Activated T-helper 2 cell treated with anti-CD3 and anti-CD28 coated beads, Interferon-gamma antibody, Interleukin-2, Interleukin-4, amounts not matched to agents 10 μg/mL and 5 μg/mL and 100 μg/mL, durations not matched to agents 14 hours and 24 hours and 36 hours (primary cell): ENCODE results near the gene S100A3. TPM values are rescaled to one million over a fixed set of nuclear protein-coding genes. Genes with fewer than 3 reads are reported as not detected.
"Not testable (repeated sequence)": the region's sequence is repeated elsewhere in the genome, so short reads cannot be mapped to it uniquely, and the experiment has no call there.

ENCODE experiments used
- DNase-seq: peaks from one replicate; pipeline ENCODE4 v3.0.0; 2021; ENCODE audit warnings: low spot score
- H3K27ac Mint-ChIP-seq: one replicate; pipeline ENCODE4 v1.8.0; 2021; ENCODE audit warnings: mixed read lengths
- H3K27me3 Mint-ChIP-seq: one replicate; pipeline ENCODE4 v1.8.0; 2021; ENCODE audit warnings: low read depth, mixed read lengths
- H3K36me3 Mint-ChIP-seq: one replicate; pipeline ENCODE4 v1.8.0; 2021; ENCODE audit warnings: low read depth, mixed read lengths
- H3K4me1 Mint-ChIP-seq: one replicate; pipeline ENCODE4 v1.8.0; 2021; ENCODE audit warnings: low read depth, mixed read lengths
- H3K4me3 Mint-ChIP-seq: one replicate; pipeline ENCODE4 v1.8.0; 2021; ENCODE audit warnings: low read depth, mild to moderate bottlenecking, moderate library complexity, mixed read lengths
- H3K9me3 Mint-ChIP-seq: one replicate; pipeline ENCODE4 v1.8.0; 2021; ENCODE audit warnings: mixed read lengths
- intact Hi-C: fragments of 100-400 bp; cut with micrococcal nuclease; formaldehyde crosslinking; loops from one replicate; pipeline ENCODE4 v1.15.1; 2023
- total RNA-seq: library from RNA; stranded (reverse); gene quantifications from 2 replicates; pipeline ENCODE4 v1.2.3, GENCODE V29; 2022

The S100A3 gene
- total RNA-seq, 1 donor from 2014 or later = not detected

DNA sequence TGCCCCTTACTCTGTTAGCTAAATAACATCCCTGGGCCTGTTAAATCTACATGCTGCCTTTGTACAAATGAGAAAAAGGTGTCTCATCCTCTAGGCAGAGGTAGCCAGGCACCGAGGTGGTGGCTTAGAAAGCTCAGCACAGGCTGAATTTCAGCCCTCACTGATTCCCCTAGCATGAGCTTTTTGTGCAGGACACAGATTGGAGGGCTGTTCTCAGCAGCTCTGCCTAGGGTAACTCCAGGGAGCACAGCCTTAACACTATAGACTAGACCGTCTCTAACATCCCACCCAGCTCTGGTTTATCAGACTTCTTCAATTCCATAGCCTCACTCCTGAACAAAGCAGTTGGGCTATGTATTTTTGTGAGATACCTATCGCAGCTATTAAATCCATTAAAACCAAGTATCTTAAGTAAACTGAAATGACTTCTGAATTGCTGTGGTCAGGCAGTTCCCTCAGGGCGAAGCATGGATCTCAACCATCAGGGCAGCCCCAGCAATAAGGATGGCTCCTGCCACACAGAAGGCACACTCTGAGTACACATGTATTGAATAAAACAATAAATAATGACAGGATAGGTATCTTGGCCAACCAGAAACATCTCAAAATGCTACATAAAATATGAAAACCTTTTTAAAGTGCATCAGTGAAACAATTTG, 28.1 kb downstream of the S100A3 start:
- no peaks in the 10 kb centered on the region for H3K9me3 Mint-ChIP-seq

DNA sequence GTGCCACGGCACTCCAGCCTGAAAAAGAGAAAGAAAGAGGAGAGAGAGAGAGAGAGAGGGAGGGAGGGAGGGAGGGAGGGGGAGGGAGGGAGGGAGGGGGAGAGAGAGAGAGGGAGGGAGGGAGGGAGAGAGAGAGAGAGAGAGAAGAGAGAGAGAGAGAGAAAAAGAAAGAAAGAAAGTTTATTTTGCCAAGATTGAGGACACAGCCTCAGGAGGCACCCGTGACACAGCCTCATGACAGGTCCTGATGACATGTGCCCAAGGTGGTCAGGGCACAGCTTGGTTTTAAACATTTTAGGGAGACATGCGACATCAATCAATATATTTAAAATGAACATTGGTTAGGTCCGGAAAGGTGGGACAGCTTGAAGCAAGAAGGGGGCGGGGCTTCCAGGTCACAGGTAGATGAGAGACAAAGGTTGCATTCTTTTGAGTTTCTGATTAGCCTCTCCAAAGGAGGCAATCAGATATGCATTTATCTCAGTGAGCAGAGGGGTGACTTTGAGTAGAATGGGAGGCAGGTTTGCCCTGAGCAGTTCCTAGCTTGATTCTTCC, 28.8 kb downstream of the S100A3 start:
- DNase-seq, H3K27ac Mint-ChIP-seq, H3K36me3 Mint-ChIP-seq, intact Hi-C loops, H3K4me3 Mint-ChIP-seq, H3K9me3 Mint-ChIP-seq, H3K27me3 Mint-ChIP-seq: not testable (repeated sequence)
- H3K4me1 Mint-ChIP-seq = peaks cover 11% of the 10 kb centered on the region

More for the DNA sequence above, 28.1 kb downstream of the S100A3 start:
- DNase-seq = no peak
- Mint-ChIP-seq H3K27me3 (no peaks in the 10 kb centered on the region), H3K4me3 (no peak overlapping the region), H3K27ac (no peak overlapping the region), H3K36me3 (no peaks in the 10 kb centered on the region), H3K4me1 (peaks cover 11% of the 10 kb centered on the region)
- intact Hi-C loops = no loop called here

- intact Hi-C loops = no loop called here
- Mint-ChIP-seq H3K36me3 (no peaks in the 10 kb centered on the region), H3K27ac (no peak overlapping the region), H3K4me3 (no peak overlapping the region), H3K27me3 (no peaks in the 10 kb centered on the region), H3K9me3 (no peaks in the 10 kb centered on the region), H3K4me1 (peaks cover 11% of the 10 kb centered on the region)
- no peak for DNase-seq
Observed at GRCh38 chr1:153519242-153519641, 29.8 kb downstream of the S100A3 start.

DNA sequence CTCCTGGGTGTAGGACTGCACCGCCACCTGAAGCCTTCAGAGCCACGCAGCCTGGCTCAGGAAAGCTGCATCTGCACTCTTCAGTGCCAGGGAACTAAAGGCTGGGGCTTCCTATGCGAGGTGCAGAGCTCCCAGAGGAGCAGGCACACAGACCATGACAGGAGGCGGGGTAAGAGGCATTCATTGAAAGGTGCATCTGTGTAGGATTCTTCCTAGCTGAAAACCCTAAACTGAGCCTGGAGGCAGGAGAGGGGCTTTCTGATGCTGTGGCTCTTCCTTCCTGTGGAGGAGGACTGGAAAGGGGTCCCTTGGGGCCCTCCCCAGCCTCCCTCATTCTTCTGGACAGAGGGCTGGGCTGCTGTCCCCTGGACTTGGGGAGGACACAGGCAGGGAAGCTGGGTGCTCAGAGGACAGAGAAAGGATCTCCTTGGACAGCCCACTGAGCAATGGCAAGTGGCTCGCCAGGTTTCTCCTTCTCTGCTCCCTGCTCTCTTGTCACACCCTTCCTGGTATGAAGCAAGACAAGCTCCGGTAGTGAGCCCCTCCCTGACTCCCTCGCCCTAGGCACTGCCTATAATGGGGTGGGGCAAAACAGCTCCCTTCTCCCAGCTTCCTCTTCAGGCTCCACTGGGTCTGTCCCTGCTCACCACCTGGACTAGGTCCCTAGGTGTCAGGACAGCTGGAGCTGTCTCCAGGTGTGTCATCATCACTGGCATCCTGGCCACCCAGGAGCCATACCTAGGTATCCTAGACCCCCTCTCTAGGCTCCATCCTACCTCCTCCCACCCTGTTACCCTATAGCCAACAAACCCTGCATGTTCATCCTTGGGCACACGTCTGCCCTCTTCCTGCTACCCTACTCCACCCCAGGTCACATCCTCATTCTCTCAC, 33.3 kb downstream of the S100A3 start:
- Mint-ChIP-seq H3K27ac (no peak overlapping the region), H3K36me3 (no peaks in the 10 kb centered on the region), H3K9me3 (no peaks in the 10 kb centered on the region), H3K4me3 (no peak overlapping the region), H3K4me1 (peaks cover 17% of the 10 kb centered on the region), H3K27me3 (no peaks in the 10 kb centered on the region)
- intact Hi-C loops = no loop called here
- DNase-seq = no peak

DNA sequence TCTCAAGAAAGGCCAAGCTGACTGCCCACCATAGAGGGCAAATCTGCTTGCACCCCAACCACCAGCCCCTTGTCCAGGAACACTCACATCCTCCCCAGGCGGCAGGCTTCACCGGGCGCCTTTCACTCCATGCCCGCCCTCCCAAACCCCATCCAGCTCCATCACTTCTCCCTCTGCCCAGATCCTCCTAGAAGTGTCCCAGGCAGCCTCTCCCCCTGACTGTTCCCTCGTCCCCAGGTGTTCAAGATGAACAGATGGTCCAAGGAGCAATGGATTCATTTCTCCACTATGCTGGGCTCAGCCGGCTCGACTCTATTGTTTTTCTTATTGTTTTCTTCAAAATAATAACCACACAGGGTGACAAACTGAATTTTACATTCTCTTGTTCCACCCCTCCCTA, 35.4 kb downstream of the S100A3 start:
- Mint-ChIP-seq H3K4me1 (peaks cover 17% of the 10 kb centered on the region), H3K27me3 (no peaks in the 10 kb centered on the region), H3K27ac (peak overlapping the region; percentile 24), H3K4me3 (no peak overlapping the region), H3K9me3 (no peaks in the 10 kb centered on the region), H3K36me3 (no peaks in the 10 kb centered on the region)
- intact Hi-C loops = loop anchor here (2.0 to 5.0 kb wide), 2 partner anchors 19 to 159 kb away; partner anchors contain the start of gene ILF2
- no peak for DNase-seq

- intact Hi-C loops = loop anchor here (2.0 to 5.0 kb wide), 2 partner anchors 20 to 159 kb away; partner anchors contain the start of gene ILF2
- Mint-ChIP-seq H3K27me3 (no peaks in the 10 kb centered on the region), H3K4me1 (peaks cover 14% of the 10 kb centered on the region), H3K4me3 (no peak overlapping the region), H3K36me3 (no peaks in the 10 kb centered on the region), H3K9me3 (no peaks in the 10 kb centered on the region), H3K27ac (no peak overlapping the region)
- no peak for DNase-seq
Observed at GRCh38 chr1:153513023-153513422, 36.0 kb downstream of the S100A3 start.

DNA sequence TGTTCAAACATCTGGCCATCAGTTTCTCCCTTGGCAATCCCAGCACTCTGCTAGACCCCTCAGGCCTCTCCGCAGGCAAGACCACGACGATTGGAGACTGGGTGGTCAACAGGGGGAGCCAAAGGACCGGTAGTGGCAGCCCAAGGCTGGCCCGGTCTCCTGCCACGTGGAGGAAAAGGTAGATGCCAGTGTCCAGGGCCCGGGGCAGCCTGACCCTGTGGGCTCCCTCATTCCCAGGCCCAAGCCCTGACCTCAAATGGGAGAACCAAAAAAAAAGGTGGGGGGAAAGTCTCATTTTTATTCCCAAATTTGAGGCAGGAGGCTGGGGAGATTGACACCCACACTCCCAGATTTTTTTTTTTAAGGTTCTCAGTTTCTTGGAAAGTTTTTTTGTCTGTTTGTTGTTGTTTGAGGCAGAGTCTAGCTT, 38.1 kb downstream of the S100A3 start:
- H3K27ac Mint-ChIP-seq = peak overlapping the region; percentile 56
- DNase-seq = peak; percentile 64
- no peaks in the 10 kb centered on the region for H3K36me3 Mint-ChIP-seq
- H3K4me1 Mint-ChIP-seq = peaks cover 11% of the 10 kb centered on the region
- intact Hi-C loops = loop anchor here (1.0 to 5.0 kb wide), 4 partner anchors 57 to 238 kb away; partner anchors contain the start of gene ILF2
- no peaks in the 10 kb centered on the region for H3K9me3 Mint-ChIP-seq
- no peak overlapping the region for H3K4me3 Mint-ChIP-seq
- no peaks in the 10 kb centered on the region for H3K27me3 Mint-ChIP-seq

DNA sequence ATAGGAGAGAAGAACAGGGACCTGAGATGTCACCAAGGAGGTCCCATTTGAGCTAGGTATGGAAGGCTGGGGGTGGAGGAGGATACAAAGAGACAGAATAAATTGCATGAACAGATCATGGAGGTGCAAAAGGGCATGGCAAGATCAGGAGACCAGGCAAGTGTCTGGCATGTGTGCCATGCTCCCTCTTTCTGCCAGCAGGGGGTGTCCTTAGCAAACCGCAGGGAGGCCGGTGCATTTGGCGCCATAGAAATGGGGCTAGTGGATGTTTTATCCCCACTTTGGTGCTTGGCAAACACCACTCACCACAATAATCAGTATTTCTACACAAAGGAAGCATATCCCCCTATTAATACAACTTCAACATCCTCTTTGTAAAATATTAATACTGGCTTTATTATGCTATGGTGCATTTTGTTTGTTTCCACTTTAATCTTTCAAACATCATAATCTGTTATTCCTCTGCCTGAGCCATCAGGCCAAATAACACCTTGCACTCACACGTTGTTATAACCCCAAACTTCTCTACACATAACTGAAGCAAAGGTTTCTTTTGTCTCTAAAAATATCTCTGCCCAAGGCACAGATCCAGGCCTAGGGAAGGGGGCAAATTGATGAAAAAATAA, 39.2 kb downstream of the S100A3 start:
- H3K27ac Mint-ChIP-seq = no peak overlapping the region
- no peaks in the 10 kb centered on the region for H3K27me3 Mint-ChIP-seq
- no peaks in the 10 kb centered on the region for H3K9me3 Mint-ChIP-seq
- DNase-seq = peak; percentile 58
- H3K4me1 Mint-ChIP-seq = peaks cover 11% of the 10 kb centered on the region
- no peak overlapping the region for H3K4me3 Mint-ChIP-seq
- H3K36me3 Mint-ChIP-seq = no peaks in the 10 kb centered on the region
- intact Hi-C loops = loop anchor here (2.0 to 5.0 kb wide), 2 partner anchors 162 to 239 kb away; partner anchors contain the start of gene ILF2

DNA sequence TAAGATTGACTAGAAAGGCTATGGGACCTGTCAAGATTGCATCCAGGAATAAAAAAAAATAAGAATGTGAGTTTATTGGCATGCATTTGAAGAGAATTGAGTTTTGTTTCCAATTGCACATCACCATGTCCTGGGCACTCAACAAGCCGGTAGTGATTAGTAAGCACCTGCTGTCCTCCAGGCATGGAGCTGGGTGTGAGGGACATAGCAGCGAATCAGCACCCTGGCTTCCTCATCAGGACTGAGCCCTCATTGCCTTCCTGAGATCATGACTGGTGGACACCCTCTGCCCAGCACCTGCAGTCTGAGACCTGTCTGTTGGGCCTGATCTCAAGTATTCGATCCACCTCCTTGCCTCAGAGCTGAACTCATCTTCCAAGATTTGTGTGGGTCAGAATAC, 40.0 kb downstream of the S100A3 start:
- intact Hi-C loops = no loop called here
- H3K9me3 Mint-ChIP-seq = no peaks in the 10 kb centered on the region
- no peaks in the 10 kb centered on the region for H3K36me3 Mint-ChIP-seq
- H3K4me1 Mint-ChIP-seq = peaks cover 12% of the 10 kb centered on the region
- no peaks in the 10 kb centered on the region for H3K27me3 Mint-ChIP-seq
- H3K4me3 Mint-ChIP-seq = no peak overlapping the region
- DNase-seq = no peak
- no peak overlapping the region for H3K27ac Mint-ChIP-seq

DNA sequence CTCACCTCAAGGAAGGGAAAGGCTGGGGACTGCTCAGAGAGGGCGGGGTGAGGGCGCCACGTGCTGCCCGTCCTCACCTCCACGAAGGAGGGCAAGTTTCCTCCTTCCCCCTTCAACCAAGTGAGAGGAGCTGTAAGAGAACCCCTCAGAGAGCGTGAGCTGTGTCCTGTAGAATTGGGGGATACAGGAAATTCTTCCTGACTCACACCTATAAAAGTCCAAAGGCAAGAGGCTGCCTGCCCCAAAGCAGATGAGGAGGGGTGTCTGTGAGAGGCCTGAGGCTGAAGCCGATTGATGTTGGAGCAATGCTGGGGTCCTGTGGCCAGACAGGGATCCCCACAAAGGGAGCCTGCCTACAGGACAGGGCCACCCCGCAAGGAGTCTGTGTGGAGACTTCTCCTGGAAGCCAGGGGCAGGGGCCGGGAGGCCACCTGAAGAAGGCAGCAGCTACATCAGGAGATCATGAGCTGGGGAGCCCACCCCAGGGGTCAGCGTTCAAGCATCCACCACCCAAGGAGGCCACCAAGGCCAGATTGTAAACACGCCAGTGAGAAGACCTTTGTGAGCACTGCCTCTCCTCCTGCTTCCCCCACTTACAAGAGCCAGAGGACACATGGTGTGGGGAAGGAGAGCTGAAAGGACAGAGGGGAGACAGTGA, 41.0 kb downstream of the S100A3 start:
- H3K4me3 Mint-ChIP-seq = no peak overlapping the region
- no peaks in the 10 kb centered on the region for H3K36me3 Mint-ChIP-seq
- no peaks in the 10 kb centered on the region for H3K9me3 Mint-ChIP-seq
- intact Hi-C loops = no loop called here
- H3K27ac Mint-ChIP-seq = no peak overlapping the region
- no peaks in the 10 kb centered on the region for H3K27me3 Mint-ChIP-seq
- no peak for DNase-seq
- peaks cover 9% of the 10 kb centered on the region for H3K4me1 Mint-ChIP-seq

- no peak for DNase-seq
- H3K36me3 Mint-ChIP-seq = no peaks in the 10 kb centered on the region
- H3K9me3 Mint-ChIP-seq = no peaks in the 10 kb centered on the region
- peaks cover 2% of the 10 kb centered on the region for H3K27me3 Mint-ChIP-seq
- H3K4me1 Mint-ChIP-seq = peaks cover 9% of the 10 kb centered on the region
- H3K27ac Mint-ChIP-seq = no peak overlapping the region
- intact Hi-C loops = no loop called here
- H3K4me3 Mint-ChIP-seq = no peak overlapping the region
Observed at GRCh38 chr1:153506831-153507413, 42.1 kb downstream of the S100A3 start.

DNA sequence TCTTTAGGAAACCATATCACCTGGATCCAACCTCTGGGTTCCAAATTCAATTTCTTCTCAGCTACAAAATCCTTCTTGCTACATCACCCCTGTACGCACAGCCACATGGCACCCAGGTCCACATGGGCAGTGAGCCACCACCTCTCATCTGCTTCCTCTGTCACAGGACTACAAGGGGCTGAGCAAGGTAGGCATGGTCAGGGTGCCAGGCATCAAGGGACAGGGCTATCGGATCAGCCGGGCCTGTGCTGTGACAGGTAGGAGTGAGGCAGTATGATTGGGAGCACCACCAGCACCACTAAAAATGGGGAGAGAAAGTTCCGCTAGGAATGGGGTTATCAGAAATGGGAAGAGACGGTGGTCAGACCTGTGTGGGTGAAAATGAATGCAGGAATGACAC, 42.7 kb downstream of the S100A3 start:
- intact Hi-C loops = no loop called here
- Mint-ChIP-seq H3K27me3 (peaks cover 2% of the 10 kb centered on the region), H3K4me1 (peaks cover 8% of the 10 kb centered on the region), H3K9me3 (no peaks in the 10 kb centered on the region), H3K36me3 (no peaks in the 10 kb centered on the region), H3K4me3 (no peak overlapping the region), H3K27ac (no peak overlapping the region)
- DNase-seq = no peak
